Cardiac muscle cell (in vitro differentiated cells and primary cell): ENCODE data around the gene CDC42BPB. TPM values are rescaled to one million over a fixed set of nuclear protein-coding genes. Genes with fewer than 3 reads are reported as not detected.

Experiments
- DNase-seq, 2 donors: peaks; one replicate each; pipeline versions ENCODE4 v3.0.0 to v3.0.0-alpha.2; 2010 to 2017; ENCODE audit warnings: low read depth in 1 of 2, low spot score in 1 of 2
- H3K27ac ChIP-seq: fragments of 200-600 bp; sonication (generic); 2 replicates; pipeline ENCODE4 v1.5.1; 2016
- H3K27me3 ChIP-seq: fragments of 200-600 bp; sonication (generic); 2 replicates; pipeline ENCODE4 v1.6.0; 2016; ENCODE audit warnings: control low read depth
- H3K36me3 ChIP-seq: fragments of 200-600 bp; sonication (generic); 2 replicates; pipeline ENCODE4 v1.5.1; 2016; ENCODE audit warnings: control low read depth
- H3K4me1 ChIP-seq: fragments of 200-600 bp; sonication (generic); 2 replicates; pipeline ENCODE4 v1.8.1; 2017; ENCODE audit warnings: low read depth, mild to moderate bottlenecking, mixed run types
- H3K4me3 ChIP-seq: fragments of 200-600 bp; sonication (generic); 2 replicates; pipeline ENCODE4 v1.5.1; 2016; ENCODE audit warnings: mild to moderate bottlenecking
- H3K9me3 ChIP-seq: fragments of 200-600 bp; sonication (generic); 2 replicates; pipeline ENCODE4 v1.5.1; 2017; ENCODE audit warnings: low read depth, mild to moderate bottlenecking, control low read depth
- polyA plus RNA-seq: library from polyadenylated mRNA; unstranded; fragments of >200 nt; fragmentation: Nextera tagmentation; extraction: Ambion mirVana; gene quantifications from 2 replicates; pipeline ENCODE4 v1.2.1, GENCODE V29; 2016
- total RNA-seq: library from RNA; depleted of rRNA; stranded (reverse); fragments of >200 nt; gene quantifications from 2 replicates; pipeline ENCODE4 v1.2.3, GENCODE V29; 2016
- TF ChIP-seq, protein P1 (sequence below): IDR thresholded peaks from 2 replicates; pipeline ENCODE4 v1.5.1; 2012; ENCODE audit warnings: low read depth, mild to moderate bottlenecking, low read length

Gene CDC42BPB
- total and polyA plus RNA-seq, 2 experiments from 2014 or later, result 18.9 to 91.6 TPM

DNA sequence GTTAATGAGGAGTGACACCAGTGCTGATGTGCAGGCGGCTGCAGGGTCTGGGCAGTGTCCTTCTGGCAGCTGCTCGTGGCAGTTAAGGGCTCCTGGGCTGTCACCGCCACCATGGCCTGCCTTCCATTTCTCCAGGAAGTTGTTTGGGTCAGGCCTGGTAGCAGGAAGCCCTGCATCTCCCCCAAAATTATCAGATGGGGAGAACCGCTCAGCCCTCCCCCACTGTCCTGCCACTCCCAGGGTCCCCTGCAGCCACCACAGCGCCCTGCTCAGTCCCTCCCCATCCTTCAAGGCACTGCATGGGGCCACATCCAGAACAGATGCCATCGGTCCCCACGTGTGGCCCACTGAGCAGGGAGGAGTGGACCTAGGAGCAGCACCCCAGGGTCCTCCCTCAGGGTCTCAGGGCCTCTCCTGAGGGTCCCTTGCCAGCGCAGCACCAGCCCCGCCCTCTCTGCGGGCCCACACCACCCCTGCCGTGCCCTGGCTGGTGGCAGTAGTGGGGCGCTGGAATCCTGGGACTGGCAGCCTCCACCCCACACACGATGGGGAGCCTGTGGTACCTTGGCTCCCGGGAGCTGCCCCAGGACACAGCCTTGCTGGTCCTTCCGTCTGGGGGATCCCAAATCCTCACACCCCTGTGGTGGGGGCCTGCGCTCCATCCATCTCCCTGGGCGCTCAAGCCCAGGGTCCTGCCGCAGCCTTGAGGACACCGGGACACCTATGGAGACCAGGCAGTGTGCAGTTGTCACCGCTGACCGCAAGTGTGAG lies 145.2 kb downstream of the CDC42BPB start:
- peaks cover 9% of the 10 kb centered on the region for H3K4me1 ChIP-seq
- no peak overlapping the region for H3K4me3 ChIP-seq
- H3K36me3 ChIP-seq, result no peaks in the 10 kb centered on the region
- H3K27me3 ChIP-seq, result no peaks in the 10 kb centered on the region
- no peaks in the 10 kb centered on the region for H3K9me3 ChIP-seq
- peak overlapping the region; percentile 32 for H3K27ac ChIP-seq
- no peak for DNase-seq
- TF ChIP-seq, protein P1, sequence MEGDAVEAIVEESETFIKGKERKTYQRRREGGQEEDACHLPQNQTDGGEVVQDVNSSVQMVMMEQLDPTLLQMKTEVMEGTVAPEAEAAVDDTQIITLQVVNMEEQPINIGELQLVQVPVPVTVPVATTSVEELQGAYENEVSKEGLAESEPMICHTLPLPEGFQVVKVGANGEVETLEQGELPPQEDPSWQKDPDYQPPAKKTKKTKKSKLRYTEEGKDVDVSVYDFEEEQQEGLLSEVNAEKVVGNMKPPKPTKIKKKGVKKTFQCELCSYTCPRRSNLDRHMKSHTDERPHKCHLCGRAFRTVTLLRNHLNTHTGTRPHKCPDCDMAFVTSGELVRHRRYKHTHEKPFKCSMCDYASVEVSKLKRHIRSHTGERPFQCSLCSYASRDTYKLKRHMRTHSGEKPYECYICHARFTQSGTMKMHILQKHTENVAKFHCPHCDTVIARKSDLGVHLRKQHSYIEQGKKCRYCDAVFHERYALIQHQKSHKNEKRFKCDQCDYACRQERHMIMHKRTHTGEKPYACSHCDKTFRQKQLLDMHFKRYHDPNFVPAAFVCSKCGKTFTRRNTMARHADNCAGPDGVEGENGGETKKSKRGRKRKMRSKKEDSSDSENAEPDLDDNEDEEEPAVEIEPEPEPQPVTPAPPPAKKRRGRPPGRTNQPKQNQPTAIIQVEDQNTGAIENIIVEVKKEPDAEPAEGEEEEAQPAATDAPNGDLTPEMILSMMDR, result no peak

DNA sequence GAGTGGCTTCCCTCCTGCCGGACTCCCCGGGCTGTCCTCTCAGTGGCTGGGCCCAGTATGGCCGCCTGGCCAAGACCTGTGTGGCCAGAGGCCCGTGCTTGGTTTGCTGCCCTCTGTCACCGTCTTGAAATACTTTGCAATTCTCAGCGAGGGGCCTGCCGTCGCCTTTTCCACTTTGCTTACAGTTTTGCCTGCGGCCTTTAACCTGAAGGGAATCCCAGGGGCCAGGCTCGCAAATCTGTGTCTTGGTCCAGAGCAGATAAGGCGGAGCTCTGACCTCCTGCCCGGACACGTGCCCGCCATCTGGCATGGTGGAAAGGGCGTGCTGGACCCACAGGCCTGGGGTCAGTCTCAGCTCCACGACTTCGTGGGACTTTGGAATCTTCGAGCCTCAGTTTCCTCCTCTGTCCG lies 145.8 kb downstream of the CDC42BPB start:
- TF ChIP-seq, protein P1, result no peak
- no peak for DNase-seq
- Histone ChIP-seq H3K9me3 (no peaks in the 10 kb centered on the region), H3K27ac (peak overlapping the region; percentile 32), H3K36me3 (no peaks in the 10 kb centered on the region), H3K4me1 (peaks cover 9% of the 10 kb centered on the region), H3K27me3 (no peaks in the 10 kb centered on the region), H3K4me3 (no peak overlapping the region)

DNA sequence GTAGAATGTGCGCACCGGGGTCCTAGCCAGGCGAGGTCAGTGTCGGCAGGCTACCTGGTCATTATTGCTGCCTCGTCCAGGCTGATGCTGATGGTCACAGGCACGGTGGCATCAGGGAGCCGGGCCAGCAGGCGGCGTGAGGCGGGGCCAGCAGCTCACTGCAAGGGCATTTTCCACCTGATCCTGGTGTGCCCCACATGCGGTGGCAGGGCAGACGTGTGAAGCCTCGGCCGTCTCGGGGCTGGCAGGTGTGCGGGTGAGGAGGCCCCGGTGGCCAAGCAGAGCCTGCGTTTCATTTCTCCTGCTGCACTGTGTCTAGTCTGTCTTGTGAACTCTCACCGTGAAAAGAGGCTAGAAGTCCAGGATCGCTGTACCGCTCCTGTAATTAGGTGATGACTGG lies 146.9 kb downstream of the CDC42BPB start:
- Histone ChIP-seq H3K4me3 (no peak overlapping the region), H3K36me3 (peaks cover 7% of the 10 kb centered on the region), H3K27ac (no peak overlapping the region), H3K4me1 (peaks cover 9% of the 10 kb centered on the region), H3K9me3 (no peaks in the 10 kb centered on the region), H3K27me3 (no peaks in the 10 kb centered on the region)
- TF ChIP-seq, protein P1, result no peak
- DNase-seq, result no peak

DNA sequence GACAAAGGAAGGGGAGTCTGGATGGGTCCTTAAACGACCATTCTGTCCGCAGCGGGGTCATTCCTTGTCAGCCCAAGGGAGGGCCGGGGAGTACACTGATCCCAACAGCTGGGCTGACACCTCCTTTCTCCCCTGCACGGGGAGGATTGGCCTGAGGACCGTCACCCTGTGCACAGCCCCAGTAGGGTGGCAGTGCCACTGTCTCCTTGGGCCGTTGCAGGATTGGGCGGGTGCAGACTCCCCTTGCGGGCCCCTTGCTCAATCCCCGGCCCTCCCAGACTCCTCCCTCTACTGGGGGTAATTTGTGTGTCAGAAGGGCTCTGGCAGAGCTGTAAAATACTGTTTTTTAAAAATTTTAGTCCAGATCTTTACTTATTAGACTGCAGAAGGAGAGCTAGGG lies 147.4 kb downstream of the CDC42BPB start:
- H3K4me1 ChIP-seq, result peaks cover 9% of the 10 kb centered on the region
- TF ChIP-seq, protein P1, result no peak
- no peak overlapping the region for H3K4me3 ChIP-seq
- H3K27ac ChIP-seq, result no peak overlapping the region
- DNase-seq, result no peak
- no peaks in the 10 kb centered on the region for H3K9me3 ChIP-seq
- no peaks in the 10 kb centered on the region for H3K27me3 ChIP-seq
- H3K36me3 ChIP-seq, result peaks cover 7% of the 10 kb centered on the region

DNA sequence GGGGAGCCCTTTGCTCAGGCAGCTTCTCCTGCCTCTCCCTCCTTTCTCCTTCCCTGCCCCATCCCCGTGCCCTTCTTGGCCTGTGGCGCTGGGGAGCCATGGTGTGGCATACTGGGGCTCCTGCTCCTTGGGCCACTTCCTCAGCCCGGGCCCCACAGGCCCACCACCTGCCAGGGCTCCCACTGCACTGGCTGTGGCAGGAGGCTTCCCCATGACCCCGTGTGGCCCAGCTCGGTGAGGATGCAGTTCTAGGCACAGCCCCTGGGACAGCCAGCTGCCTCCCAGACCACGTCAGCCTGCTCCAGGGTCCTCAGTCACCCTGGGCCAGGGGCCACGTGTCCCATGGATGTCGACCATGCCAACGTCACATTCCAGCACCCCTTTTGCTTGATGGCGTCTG lies 147.9 kb downstream of the CDC42BPB start:
- Histone ChIP-seq H3K9me3 (no peaks in the 10 kb centered on the region), H3K36me3 (peaks cover 7% of the 10 kb centered on the region), H3K4me1 (peaks cover 9% of the 10 kb centered on the region), H3K27me3 (no peaks in the 10 kb centered on the region), H3K27ac (no peak overlapping the region), H3K4me3 (no peak overlapping the region)
- DNase-seq, result no peak
- TF ChIP-seq, protein P1, result no peak
